ENCODE data around the gene OSCAR.
A peak's percentile ranks its signal among the peaks of the same experiment; 100 is the strongest.

OSCAR gene

DNA sequence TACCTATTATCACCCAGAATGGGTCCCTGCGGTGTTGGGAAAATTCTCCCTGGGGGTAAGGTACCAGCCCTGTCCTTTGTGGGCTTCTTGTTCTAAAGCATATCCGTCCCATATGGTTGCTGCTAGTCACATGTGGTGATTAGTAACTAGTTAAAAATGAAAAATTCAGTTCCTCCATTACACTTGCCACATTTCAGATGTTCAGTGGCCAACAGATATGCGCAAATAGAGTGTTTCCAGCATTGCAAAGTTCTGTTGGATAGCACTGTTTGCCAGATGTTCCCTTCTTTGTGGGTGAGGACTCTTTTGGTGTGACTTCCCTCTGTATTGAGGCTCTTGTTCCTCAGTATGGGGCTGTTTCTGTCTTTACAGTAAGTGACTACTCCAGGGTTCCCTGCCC is 40.8 kb upstream of the OSCAR start:
- ChIA-PET POLR2A (no interaction called here), CTCF (no interaction called here)
- DNase-seq (ENCODE audit: extremely low spot score), result no peak
- TF ChIP-seq, protein P1, sequence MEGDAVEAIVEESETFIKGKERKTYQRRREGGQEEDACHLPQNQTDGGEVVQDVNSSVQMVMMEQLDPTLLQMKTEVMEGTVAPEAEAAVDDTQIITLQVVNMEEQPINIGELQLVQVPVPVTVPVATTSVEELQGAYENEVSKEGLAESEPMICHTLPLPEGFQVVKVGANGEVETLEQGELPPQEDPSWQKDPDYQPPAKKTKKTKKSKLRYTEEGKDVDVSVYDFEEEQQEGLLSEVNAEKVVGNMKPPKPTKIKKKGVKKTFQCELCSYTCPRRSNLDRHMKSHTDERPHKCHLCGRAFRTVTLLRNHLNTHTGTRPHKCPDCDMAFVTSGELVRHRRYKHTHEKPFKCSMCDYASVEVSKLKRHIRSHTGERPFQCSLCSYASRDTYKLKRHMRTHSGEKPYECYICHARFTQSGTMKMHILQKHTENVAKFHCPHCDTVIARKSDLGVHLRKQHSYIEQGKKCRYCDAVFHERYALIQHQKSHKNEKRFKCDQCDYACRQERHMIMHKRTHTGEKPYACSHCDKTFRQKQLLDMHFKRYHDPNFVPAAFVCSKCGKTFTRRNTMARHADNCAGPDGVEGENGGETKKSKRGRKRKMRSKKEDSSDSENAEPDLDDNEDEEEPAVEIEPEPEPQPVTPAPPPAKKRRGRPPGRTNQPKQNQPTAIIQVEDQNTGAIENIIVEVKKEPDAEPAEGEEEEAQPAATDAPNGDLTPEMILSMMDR (IDR thresholded peaks at IDR 0.05; ENCODE audit: control extremely low read depth, extremely low read depth, low read depth, missing control alignments), result no peak

DNA sequence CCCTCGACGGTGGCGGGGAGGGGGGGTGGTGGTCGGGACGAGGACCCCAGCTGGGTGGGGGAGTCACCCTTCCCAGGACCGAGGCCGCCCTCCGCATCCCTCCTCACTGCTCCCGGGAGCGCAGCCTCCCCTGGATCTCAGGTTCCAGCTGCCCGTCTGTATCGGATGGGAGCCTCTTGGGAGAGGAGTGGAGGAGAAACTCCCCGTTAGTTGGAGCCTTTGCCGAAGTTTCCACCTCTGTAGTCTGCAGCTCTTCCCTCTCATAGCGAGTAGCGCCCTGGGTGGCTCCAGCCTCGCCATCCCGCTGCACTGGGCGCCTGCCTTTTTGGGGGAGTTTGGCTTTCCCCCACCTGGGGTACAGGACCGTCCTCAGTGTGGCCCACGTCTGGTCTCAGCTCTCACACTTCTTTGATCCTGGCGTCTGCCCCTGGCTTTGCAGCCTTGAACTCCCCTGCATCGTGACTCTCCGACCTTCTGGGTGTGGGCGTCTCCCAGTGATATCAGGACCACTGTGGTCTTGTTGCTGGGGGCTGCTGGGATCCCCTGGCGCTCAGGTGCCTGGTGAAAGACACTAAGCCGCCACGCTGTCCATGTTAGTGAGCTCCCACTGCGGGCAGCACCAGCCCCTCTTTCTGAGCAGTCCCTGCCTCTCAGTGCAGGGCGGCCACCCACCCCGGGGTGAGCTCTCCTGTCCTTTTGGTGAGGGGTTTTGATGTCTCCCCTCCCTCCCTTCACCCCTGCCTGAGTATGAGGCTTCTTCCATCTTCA is 38.1 kb upstream of the OSCAR start:
- no peak for DNase-seq (ENCODE audit: extremely low spot score)
- POLR2A ChIA-PET, result interaction anchor here (0.6 to 1.6 kb wide), 2 partner anchors 51 to 72 kb away, joined by 4 to 5 read pairs; partner anchors contain the start of gene MBOAT7
- TF ChIP-seq, protein P1 (IDR thresholded peaks at IDR 0.05; ENCODE audit: control extremely low read depth, extremely low read depth, low read depth, missing control alignments), result no peak
- CTCF ChIA-PET, result interaction anchor here (0.8 to 1.4 kb wide), 3 partner anchors 19 to 94 kb away, joined by 3 to 4 read pairs (median 3); partner anchors contain the start of gene LENG1

DNA sequence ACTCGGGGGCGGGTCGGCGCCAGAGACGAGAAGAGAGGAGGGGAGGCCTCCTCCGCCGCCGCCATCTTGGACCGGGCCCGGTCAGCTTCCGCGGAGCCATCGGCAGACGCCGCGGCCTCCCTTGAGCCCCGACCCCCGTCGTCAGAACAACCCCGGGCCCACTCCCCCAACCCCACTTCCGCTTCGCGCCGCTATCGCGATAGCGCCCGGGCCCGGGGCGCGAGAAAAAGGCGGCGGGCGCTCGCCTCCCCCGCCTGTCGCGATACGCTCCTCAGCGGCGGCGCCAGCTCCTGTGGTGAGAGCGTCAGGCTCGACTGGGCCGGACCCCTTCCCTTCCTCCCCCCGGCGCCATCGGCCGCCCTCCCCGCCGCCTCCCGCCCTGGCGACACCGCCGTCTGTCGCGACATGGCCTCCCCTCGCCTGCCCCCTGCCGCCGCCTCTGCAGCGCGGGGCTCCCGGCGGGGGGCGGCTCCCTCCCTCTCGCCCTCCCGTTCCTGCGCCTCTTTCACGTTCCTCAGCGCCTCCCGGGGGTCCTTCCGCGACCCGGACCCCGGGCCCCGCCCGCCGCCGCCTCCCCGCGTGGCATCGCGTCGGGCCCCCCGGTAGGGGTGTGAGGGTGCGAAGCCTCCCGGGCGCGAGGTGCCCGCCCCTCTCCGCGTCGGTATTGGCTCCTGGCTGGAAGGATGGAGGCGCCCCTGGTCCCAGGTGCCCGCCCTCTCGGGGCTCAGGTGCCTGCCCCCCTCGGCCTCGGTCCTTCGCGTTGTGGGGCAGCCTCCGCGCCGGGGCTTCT is 37.3 kb upstream of the OSCAR start, which contains the start of gene CNOT3:
TSS of gene CNOT3 (plus strand) at position 64 of the 790 bp plus-strand sequence. CDS start 5,217 bp downstream, outside the sequence.
- POLR2A ChIA-PET, result interaction anchor here (0.6 to 1.7 kb wide), 11 partner anchors 13 to 311 kb away, joined by 4 to 18 read pairs (median 7); partner anchors contain the start of genes LENG1, LENG8, MBOAT7 and MYADM
- CTCF ChIA-PET, result interaction anchor here (0.9 to 1.5 kb wide), 5 partner anchors 9 to 33 kb away, joined by 3 to 12 read pairs (median 3); partner anchors contain the start of genes LENG1, PRPF31 and TFPT

GRCh38 chr19:54136864-54137698 is 36.5 kb upstream of the OSCAR start:
- TF ChIP-seq, protein P1 (IDR thresholded peaks at IDR 0.05; ENCODE audit: control extremely low read depth, extremely low read depth, low read depth, missing control alignments), result no peak
- peak; percentile 97 for DNase-seq (ENCODE audit: extremely low spot score)
- ChIA-PET CTCF (interaction anchor here (0.6 to 1.5 kb wide), 9 partner anchors 8 to 942 kb away, joined by 3 to 12 read pairs (median 3); partner anchors contain the start of genes LENG1, PRPF31 and TFPT), POLR2A (interaction anchor here (0.7 to 1.7 kb wide), 13 partner anchors 11 to 1262 kb away, joined by 3 to 18 read pairs (median 5); partner anchors contain the start of genes LENG1, LENG8, MBOAT7 and MYADM)

More for the DNA sequence above, 37.3 kb upstream of the OSCAR start, which contains the start of gene CNOT3:
- DNase-seq (ENCODE audit: extremely low spot score), result peak; percentile 40
- TF ChIP-seq, protein P1 (IDR thresholded peaks at IDR 0.05; ENCODE audit: control extremely low read depth, extremely low read depth, low read depth, missing control alignments), result no peak

- CTCF ChIA-PET, result interaction anchor here (0.7 to 1.5 kb wide), 5 partner anchors 21 to 941 kb away, joined by 3 to 12 read pairs (median 3); partner anchors contain the start of genes LENG1, PRPF31 and TFPT
- TF ChIP-seq, protein P1 (IDR thresholded peaks at IDR 0.05; ENCODE audit: control extremely low read depth, extremely low read depth, low read depth, missing control alignments), result no peak
- POLR2A ChIA-PET, result interaction anchor here (0.6 to 1.7 kb wide), 13 partner anchors 14 to 1263 kb away, joined by 3 to 18 read pairs (median 5); partner anchors contain the start of genes LENG1, LENG8, MBOAT7 and MYADM
- DNase-seq (ENCODE audit: extremely low spot score), result no peak
These were observed 35.7 kb upstream of the OSCAR start for GRCh38 chr19:54136086-54136863.
